Esophagus squamous epithelium (tissue), 5 donors: Measurements from ENCODE around the gene SIGLEC10. TPM values are rescaled to one million over a fixed set of nuclear protein-coding genes. Genes with fewer than 3 reads are reported as not detected.

Source experiments
- DNase-seq: peaks from one replicate; lab custom pipeline; 2025; lab: John Stamatoyannopoulos, UW
- H3K27ac ChIP-seq, 4 donors: fragments of 200-600 bp; sonication (generic); one replicate each; pipeline ENCODE4 v1.5.1; 2016 to 2019; ENCODE audit warnings: mild to moderate bottlenecking in 1 of 4
- H3K27me3 ChIP-seq, 4 donors: fragments of 200-600 bp; sonication (generic); 1 replicate in 3 of 4; 2 replicates in 1 of 4; pipeline versions ENCODE4 v1.5.1 to v1.6.0; 2017 to 2021; ENCODE audit warnings: antibody characterized with exemption in 1 of 4
- H3K36me3 ChIP-seq, 3 donors: fragments of 200-600 bp; sonication (generic); one replicate each; pipeline ENCODE4 v1.5.1; 2016 to 2019
- H3K4me1 ChIP-seq, 3 donors: fragments of 200-600 bp; sonication (generic); one replicate each; pipeline ENCODE4 v1.5.1; 2017 to 2019
- H3K4me3 ChIP-seq, 4 donors: fragments of 200-600 bp; sonication (generic); 1 replicate in 3 of 4; 2 replicates in 1 of 4; pipeline ENCODE4 v1.5.1; 2016 to 2019; ENCODE audit warnings: mild to moderate bottlenecking in 2 of 4, moderate library complexity in 1 of 4
- H3K9me3 ChIP-seq, 3 donors: fragments of 200-600 bp; sonication (generic); one replicate each; pipeline ENCODE4 v1.5.1; 2016 to 2019
- POLR2A ChIP-seq, 4 donors: fragments of 450-650 bp; IDR thresholded peaks; one replicate each; pipeline ENCODE4 v1.6.1; 2017; ENCODE audit warnings: antibody characterized with exemption in 4 of 4, mild to moderate bottlenecking in 4 of 4, moderate library complexity in 3 of 4
- WGBS, 2 donors: methylation state at CpG; one replicate each; pipeline ENCODE4 v1.1.5; 2018; 5-methylcytosine and 5-hydroxymethylcytosine counted together
- intact Hi-C: fragments of 100-400 bp; cut with DNase I; formaldehyde crosslinking; loops from one replicate; pipeline ENCODE4 v1.15.0; 2022
- total RNA-seq, 4 donors: library from RNA; depleted of rRNA; stranded (reverse); fragments of >200 nt; gene quantifications; one replicate each; pipeline ENCODE4 v1.1.0, GENCODE V29; 2016
- TF ChIP-seq, protein P1 (sequence below), 6 experiments: fragments of 450-650 bp in 4 of 6; fragments of 200-600 bp in 2 of 6; sonication (generic) in 2 of 6; IDR thresholded peaks; one replicate each; pipeline ENCODE4 v1.5.1; 2016 to 2019; ENCODE audit warnings: antibody characterized with exemption in 6 of 6, mild to moderate bottlenecking in 4 of 6, moderate library complexity in 4 of 6
- donor health status: DM: yes; HTN: yes; CAD: no.

SIGLEC10 gene
- total RNA-seq, 4 donors from 2014 or later = 2.0 to 17.0 (median 2.9) TPM

- TF ChIP-seq, protein P1, sequence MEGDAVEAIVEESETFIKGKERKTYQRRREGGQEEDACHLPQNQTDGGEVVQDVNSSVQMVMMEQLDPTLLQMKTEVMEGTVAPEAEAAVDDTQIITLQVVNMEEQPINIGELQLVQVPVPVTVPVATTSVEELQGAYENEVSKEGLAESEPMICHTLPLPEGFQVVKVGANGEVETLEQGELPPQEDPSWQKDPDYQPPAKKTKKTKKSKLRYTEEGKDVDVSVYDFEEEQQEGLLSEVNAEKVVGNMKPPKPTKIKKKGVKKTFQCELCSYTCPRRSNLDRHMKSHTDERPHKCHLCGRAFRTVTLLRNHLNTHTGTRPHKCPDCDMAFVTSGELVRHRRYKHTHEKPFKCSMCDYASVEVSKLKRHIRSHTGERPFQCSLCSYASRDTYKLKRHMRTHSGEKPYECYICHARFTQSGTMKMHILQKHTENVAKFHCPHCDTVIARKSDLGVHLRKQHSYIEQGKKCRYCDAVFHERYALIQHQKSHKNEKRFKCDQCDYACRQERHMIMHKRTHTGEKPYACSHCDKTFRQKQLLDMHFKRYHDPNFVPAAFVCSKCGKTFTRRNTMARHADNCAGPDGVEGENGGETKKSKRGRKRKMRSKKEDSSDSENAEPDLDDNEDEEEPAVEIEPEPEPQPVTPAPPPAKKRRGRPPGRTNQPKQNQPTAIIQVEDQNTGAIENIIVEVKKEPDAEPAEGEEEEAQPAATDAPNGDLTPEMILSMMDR (IDR thresholded peaks at IDR 0.05) = no peak
- no peak for TF ChIP-seq POLR2A (IDR thresholded peaks at IDR 0.05)
- H3K27me3 ChIP-seq = peaks cover 0 to 64% (median 1%) of the 10 kb centered on the region in 4 donors
- H3K4me1 ChIP-seq = no peaks in the 10 kb centered on the region
- intact Hi-C loops = no loop called here
- no peak overlapping the region for H3K4me3 ChIP-seq
- peak overlapping the region in 1 of 4 donors; percentile 55 for H3K27ac ChIP-seq
- DNase-seq = no peak
- no peaks in the 10 kb centered on the region for H3K36me3 ChIP-seq
- WGBS, 2 donors = 47% methylated on average over 2 of the region's 8 CpGs; no CpG with 5 or more reads in 1 of the 2 donors
- H3K9me3 ChIP-seq = no peaks in the 10 kb centered on the region
These were observed 44.3 kb upstream of the SIGLEC10 start for GRCh38 chr19:51461723-51462161.

- intact Hi-C loops = no loop called here
- H3K27me3 ChIP-seq = peaks cover 0 to 62% (median under 1%) of the 10 kb centered on the region in 4 donors
- 51 to 56% methylated on average over 10 to 11 of the region's 13 CpGs for WGBS, 2 donors
- no peak overlapping the region for H3K4me3 ChIP-seq
- H3K27ac ChIP-seq = no peak overlapping the region
- no peaks in the 10 kb centered on the region for H3K9me3 ChIP-seq
- no peaks in the 10 kb centered on the region for H3K4me1 ChIP-seq
- H3K36me3 ChIP-seq = no peaks in the 10 kb centered on the region
- TF ChIP-seq POLR2A (IDR thresholded peaks at IDR 0.05) = no peak
- TF ChIP-seq, protein P1 (IDR thresholded peaks at IDR 0.05) = no peak
- DNase-seq = no peak
These were observed 42.9 kb upstream of the SIGLEC10 start for GRCh38 chr19:51460164-51460992.

GRCh38 chr19:51458899-51459505, 41.6 kb upstream of the SIGLEC10 start:
- intact Hi-C loops = no loop called here
- no peak for DNase-seq
- H3K27ac ChIP-seq = no peak overlapping the region
- H3K4me3 ChIP-seq = no peak overlapping the region
- no peaks in the 10 kb centered on the region for H3K9me3 ChIP-seq
- H3K36me3 ChIP-seq = no peaks in the 10 kb centered on the region
- no peak for TF ChIP-seq POLR2A (IDR thresholded peaks at IDR 0.05)
- TF ChIP-seq, protein P1 (IDR thresholded peaks at IDR 0.05) = no peak
- H3K27me3 ChIP-seq = peaks cover 0 to 63% (median 0%) of the 10 kb centered on the region in 4 donors
- H3K4me1 ChIP-seq = no peaks in the 10 kb centered on the region
- WGBS, 2 donors = 69 to 79% methylated on average over 8 to 9 of the region's 14 CpGs

DNA sequence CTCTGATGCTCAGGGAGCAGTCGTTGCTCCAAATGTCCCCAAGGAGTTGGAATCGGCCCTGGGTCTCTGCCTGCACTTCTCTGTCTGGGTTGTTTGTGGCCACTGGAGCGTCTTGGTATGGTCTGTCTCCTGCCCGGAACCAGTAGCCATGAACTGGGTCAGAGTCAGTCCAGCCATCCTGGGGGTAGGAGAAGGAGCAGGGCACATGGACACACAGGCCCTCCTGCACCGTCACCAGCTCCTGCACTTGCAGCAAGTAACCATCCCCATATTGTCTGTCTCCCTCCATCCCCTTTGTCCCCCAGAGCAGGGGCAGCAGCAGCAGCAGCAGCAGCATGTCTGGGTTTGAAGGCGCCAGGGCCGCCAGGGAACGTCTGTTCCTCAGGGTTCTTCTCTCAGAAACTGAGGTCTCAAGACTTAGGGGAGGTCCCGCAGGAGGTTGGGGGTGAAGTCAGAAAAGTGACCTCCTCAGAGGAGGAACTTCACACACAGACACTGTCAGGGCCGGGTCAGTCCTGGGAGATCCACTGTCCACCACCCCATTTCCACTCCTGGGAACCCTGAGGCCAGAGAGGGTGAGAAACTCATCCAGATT, 40.7 kb upstream of the SIGLEC10 start, which contains the start of gene SIGLEC8:
Gene SIGLEC8 (minus strand): TSS at position 404 of the 595 bp plus-strand sequence. CDS start 67 bp downstream, at position 337.
- Histone ChIP-seq H3K27me3 (peaks cover 0 to 59% (median 0%) of the 10 kb centered on the region in 4 donors), H3K9me3 (no peaks in the 10 kb centered on the region), H3K4me3 (peak within 1 kb of the TSS in 1 of 4 donors; percentile 5), H3K27ac (peak within 1 kb of the TSS in 3 of 4 donors; percentile 4 to 28 (median 13)), H3K4me1 (no peaks in the 10 kb centered on the region), H3K36me3 (no peaks in the 10 kb centered on the region)
- WGBS, 2 donors = 51 to 55% methylated on average over 5 to 6 of the region's 10 CpGs
- DNase-seq = no peak
- TF ChIP-seq POLR2A (IDR thresholded peaks at IDR 0.05) = no peak
- TF ChIP-seq, protein P1 (IDR thresholded peaks at IDR 0.05) = no peak
- intact Hi-C loops = no loop called here
